ENCODE results near the gene CNN2.
"Not testable (repeated sequence)": the region's sequence is repeated elsewhere in the genome, so short reads cannot be mapped to it uniquely, and the experiment has no call there.

CNN2 gene

DNA sequence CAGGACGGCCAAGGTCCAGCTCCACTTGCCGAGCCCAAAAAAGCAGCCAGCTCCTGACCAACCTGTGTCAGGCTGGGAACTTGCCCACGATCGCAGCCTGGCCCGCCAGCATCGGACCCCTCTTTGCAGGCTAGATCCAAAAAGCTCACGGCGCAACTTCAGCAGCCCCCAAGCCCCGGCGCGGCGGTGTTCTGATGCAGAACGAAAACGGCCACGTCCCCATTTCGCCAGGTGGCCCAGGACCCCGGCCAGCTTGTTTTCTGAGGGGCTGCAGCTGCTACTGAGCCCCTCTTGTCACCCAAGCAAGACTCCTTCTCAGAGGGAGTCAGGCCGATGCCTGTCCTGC, 6.8 kb upstream of the CNN2 start:
- no peak for ATAC-seq (ENCODE audit: insufficient read depth, low read depth)
- H3K9me3 ChIP-seq (ENCODE audit: insufficient read depth, low read length, severe bottlenecking) = no peaks in the 10 kb centered on the region

DNA sequence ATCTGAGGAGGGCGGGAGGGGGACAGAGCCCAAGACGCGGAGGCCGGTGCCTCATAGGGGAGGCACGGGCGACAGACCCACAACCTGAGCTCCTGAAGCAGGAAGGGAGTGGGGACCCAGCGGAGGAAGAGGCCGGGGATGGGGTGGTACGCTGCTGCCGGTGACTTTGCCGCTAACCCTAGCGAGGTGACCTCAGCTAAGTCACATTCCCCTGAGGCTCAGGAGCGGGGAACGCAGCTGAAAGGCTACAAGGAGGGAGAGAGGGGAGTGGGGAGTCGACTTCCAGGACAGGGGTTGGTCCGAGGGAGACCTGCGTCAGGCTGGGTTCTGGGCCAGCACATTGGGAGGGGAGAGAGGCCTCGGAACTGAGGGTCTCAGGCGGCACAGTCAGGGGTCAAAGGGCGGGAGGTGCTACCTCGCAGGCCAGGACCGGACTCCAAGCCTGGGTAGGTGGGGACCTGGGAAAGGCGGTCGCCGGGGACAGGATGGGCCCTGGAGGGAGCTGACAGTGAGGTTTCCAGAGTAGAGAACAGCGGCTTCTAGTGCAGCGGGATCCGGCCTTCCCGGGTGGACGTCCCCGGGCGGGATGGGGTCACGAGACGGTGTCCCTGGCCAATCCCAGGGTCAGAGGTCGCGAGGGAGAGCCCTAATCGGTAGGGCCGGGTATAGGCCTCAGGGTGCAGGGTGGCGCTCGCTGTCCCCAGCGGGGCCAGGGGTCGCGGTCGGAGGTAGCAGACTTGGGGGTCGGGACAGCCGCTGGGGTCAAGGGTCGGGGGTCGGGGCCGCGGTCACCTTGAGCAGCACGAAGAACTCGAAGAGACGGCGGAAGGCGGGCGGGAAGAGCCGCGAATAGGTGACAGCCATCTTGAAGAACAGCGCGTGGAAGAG, 6.2 kb upstream of the CNN2 start:
- Histone ChIP-seq H3K4me3 (ENCODE audit: low read depth in 1 of 2, low read length in 2 of 2) (peak overlapping the region; percentile 81 to 89; a peak in 3 of 4 replicates), H3K4me2 (ENCODE audit: insufficient read depth, low read length) (peak overlapping the region; percentile 91), H3K27me3 (ENCODE audit: insufficient read depth, low read length, poor library complexity) (no peaks in the 10 kb centered on the region), H3K9ac (ENCODE audit: low read depth, low read length) (peak overlapping the region; percentile 92), H3K9me3 (ENCODE audit: insufficient read depth, low read length, severe bottlenecking) (no peaks in the 10 kb centered on the region), H3K27ac (ENCODE audit: low read length) (peak overlapping the region; percentile 81), H4K20me1 (ENCODE audit: insufficient read depth, low read length) (peaks cover 53% of the 10 kb centered on the region), H3K36me3 (ENCODE audit: insufficient read depth, low read length) (peaks cover 49% of the 10 kb centered on the region), H2AFZ (ENCODE audit: low read depth, low read length) (peak overlapping the region; percentile 62), H3K4me1 (ENCODE audit: insufficient read depth, low read length) (peaks cover 45% of the 10 kb centered on the region), H3K79me2 (ENCODE audit: insufficient read depth, low read length) (peaks cover 57% of the 10 kb centered on the region)
- TF ChIP-seq CTCF (IDR thresholded peaks at IDR 0.05; ENCODE audit: borderline replicate concordance, extremely low read depth, low read length, poor library complexity, severe bottlenecking) (no peak), EZH2 (IDR thresholded peaks at IDR 0.05; ENCODE audit: borderline replicate concordance, low read depth, low read length, severe bottlenecking) (no peak)
- ATAC-seq (ENCODE audit: insufficient read depth, low read depth) (peak; percentile 10; the same call in 1 of the 3 replicates), DNase-seq (peak; percentile 50)

More for the DNA sequence above, 6.8 kb upstream of the CNN2 start:
- Histone ChIP-seq H4K20me1 (ENCODE audit: insufficient read depth, low read length) (peaks cover 59% of the 10 kb centered on the region), H2AFZ (ENCODE audit: low read depth, low read length) (no peak overlapping the region), H3K4me3 (ENCODE audit: low read depth in 1 of 2, low read length in 2 of 2) (peak overlapping the region; percentile 81 to 89; a peak in 3 of 4 replicates), H3K4me2 (ENCODE audit: insufficient read depth, low read length) (peak overlapping the region; percentile 91), H3K4me1 (ENCODE audit: insufficient read depth, low read length) (peaks cover 47% of the 10 kb centered on the region), H3K36me3 (ENCODE audit: insufficient read depth, low read length) (peaks cover 56% of the 10 kb centered on the region), H3K27ac (ENCODE audit: low read length) (peak overlapping the region; percentile 81), H3K27me3 (ENCODE audit: insufficient read depth, low read length, poor library complexity) (no peaks in the 10 kb centered on the region), H3K9ac (ENCODE audit: low read depth, low read length) (peak overlapping the region; percentile 92), H3K79me2 (ENCODE audit: insufficient read depth, low read length) (peaks cover 64% of the 10 kb centered on the region)
- DNase-seq = no peak
- TF ChIP-seq EZH2 (IDR thresholded peaks at IDR 0.05; ENCODE audit: borderline replicate concordance, low read depth, low read length, severe bottlenecking) = no peak
- no peak for TF ChIP-seq CTCF (IDR thresholded peaks at IDR 0.05; ENCODE audit: borderline replicate concordance, extremely low read depth, low read length, poor library complexity, severe bottlenecking)

DNA sequence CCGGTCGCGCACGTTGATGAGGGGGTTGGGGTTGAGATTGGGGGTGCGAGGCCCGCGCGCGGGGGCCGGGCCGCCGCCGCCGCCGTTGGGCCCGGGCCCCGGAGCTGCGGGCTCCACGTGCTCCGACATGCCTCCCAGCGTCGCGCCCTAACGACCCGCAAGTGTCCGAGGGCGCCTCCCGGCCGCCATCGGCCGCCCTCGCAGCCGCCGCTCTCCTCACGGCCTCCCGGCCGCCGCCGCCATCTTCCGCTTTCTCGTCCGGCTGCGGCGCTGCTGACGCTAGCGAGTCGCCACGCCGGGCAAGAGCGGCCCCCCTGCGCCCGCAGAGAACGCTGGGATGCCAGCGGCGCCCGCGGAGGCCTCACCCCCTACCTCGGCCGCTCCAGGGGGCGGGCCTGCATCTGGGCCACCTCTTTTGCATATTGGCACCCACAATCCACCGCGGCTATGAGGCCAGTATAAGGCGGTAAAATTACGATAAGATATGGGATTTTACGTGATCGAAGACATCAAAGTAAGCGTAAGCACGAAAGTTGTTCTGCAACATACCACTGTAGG, 5.5 kb upstream of the CNN2 start, which contains the start of gene TMEM259:
Gene TMEM259, minus strand, starts transcription at position 256 of the 558 bp plus-strand sequence. Its CDS starts 127 bp downstream, at position 129.
- H3K36me3 ChIP-seq (ENCODE audit: insufficient read depth, low read length) = peaks cover 42% of the 10 kb centered on the region
- peak within 1 kb of the TSS; percentile 92 for H3K9ac ChIP-seq (ENCODE audit: low read depth, low read length)
- H3K27me3 ChIP-seq (ENCODE audit: insufficient read depth, low read length, poor library complexity) = peaks cover 2% of the 10 kb centered on the region
- peaks cover 45% of the 10 kb centered on the region for H4K20me1 ChIP-seq (ENCODE audit: insufficient read depth, low read length)
- peak within 1 kb of the TSS; percentile 68 for H2AFZ ChIP-seq (ENCODE audit: low read depth, low read length)
- peaks cover 50% of the 10 kb centered on the region for H3K79me2 ChIP-seq (ENCODE audit: insufficient read depth, low read length)
- H3K9me3 ChIP-seq (ENCODE audit: insufficient read depth, low read length, severe bottlenecking) = no peaks in the 10 kb centered on the region
- H3K4me1 ChIP-seq (ENCODE audit: insufficient read depth, low read length) = peaks cover 45% of the 10 kb centered on the region
- ATAC-seq (ENCODE audit: insufficient read depth, low read depth) (peak; percentile 92), DNase-seq (peak; percentile 98)
- no peak for TF ChIP-seq EZH2 (IDR thresholded peaks at IDR 0.05; ENCODE audit: borderline replicate concordance, low read depth, low read length, severe bottlenecking)
- TF ChIP-seq CTCF (IDR thresholded peaks at IDR 0.05; ENCODE audit: borderline replicate concordance, extremely low read depth, low read length, poor library complexity, severe bottlenecking) = no peak
- H3K4me2 ChIP-seq (ENCODE audit: insufficient read depth, low read length) = peak within 1 kb of the TSS; percentile 91
- peak within 1 kb of the TSS; percentile 81 for H3K27ac ChIP-seq (ENCODE audit: low read length)
- peak within 1 kb of the TSS; percentile 81 to 89; a peak in 3 of 4 replicates for H3K4me3 ChIP-seq (ENCODE audit: low read depth in 1 of 2, low read length in 2 of 2)

DNA sequence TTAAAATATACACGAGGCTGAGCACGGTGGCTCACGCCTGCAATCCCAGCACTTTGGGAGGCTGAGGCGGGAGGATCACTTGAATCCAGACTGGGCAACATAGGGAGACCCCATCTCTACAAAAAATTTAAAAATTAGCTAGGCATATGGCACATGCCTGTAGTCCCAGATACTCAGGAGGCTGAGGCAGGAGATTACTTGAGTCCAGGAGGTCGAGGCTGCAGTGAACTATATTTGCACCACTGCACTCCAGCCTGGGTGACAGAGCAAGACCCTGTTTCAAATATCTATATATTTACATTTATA, 2.6 kb upstream of the CNN2 start:
- H3K9ac ChIP-seq (ENCODE audit: low read depth, low read length); H3K4me2 ChIP-seq (ENCODE audit: insufficient read depth, low read length); H3K27ac ChIP-seq (ENCODE audit: low read length); H3K4me3 ChIP-seq (ENCODE audit: low read depth in 1 of 2, low read length in 2 of 2); H3K9me3 ChIP-seq (ENCODE audit: insufficient read depth, low read length, severe bottlenecking); ATAC-seq (ENCODE audit: insufficient read depth, low read depth); H2AFZ ChIP-seq (ENCODE audit: low read depth, low read length); DNase-seq: not testable (repeated sequence)
- Histone ChIP-seq H3K4me1 (ENCODE audit: insufficient read depth, low read length) (peaks cover 48% of the 10 kb centered on the region), H3K79me2 (ENCODE audit: insufficient read depth, low read length) (peaks cover 21% of the 10 kb centered on the region), H3K36me3 (ENCODE audit: insufficient read depth, low read length) (peaks cover 20% of the 10 kb centered on the region; the same call in 1 of the 2 replicates), H3K27me3 (ENCODE audit: insufficient read depth, low read length, poor library complexity) (peaks cover 25% of the 10 kb centered on the region), H4K20me1 (ENCODE audit: insufficient read depth, low read length) (peaks cover 19% of the 10 kb centered on the region)

DNA sequence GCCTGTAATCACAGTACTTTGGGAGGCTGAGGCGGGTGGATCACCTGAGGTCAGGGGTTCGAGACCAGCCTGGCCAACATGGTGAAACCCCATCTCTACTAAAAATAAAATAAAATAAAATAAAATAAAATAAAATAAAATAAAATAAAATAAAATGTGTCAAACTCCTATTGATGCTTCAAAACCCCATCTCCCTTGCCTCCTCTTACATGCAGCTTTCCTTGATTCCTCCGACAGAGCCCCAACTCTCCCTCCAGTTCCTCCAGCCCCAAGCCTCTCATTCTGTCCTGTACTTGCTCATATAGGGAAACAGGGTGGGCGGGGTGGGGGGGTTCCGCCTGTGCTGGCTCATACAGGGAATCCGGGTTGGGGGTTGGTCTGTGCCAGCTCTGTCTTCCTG, 1.3 kb upstream of the CNN2 start:
- H3K9ac ChIP-seq (ENCODE audit: low read depth, low read length); H3K9me3 ChIP-seq (ENCODE audit: insufficient read depth, low read length, severe bottlenecking); H3K36me3 ChIP-seq (ENCODE audit: insufficient read depth, low read length); DNase-seq; H3K79me2 ChIP-seq (ENCODE audit: insufficient read depth, low read length); H2AFZ ChIP-seq (ENCODE audit: low read depth, low read length); ATAC-seq (ENCODE audit: insufficient read depth, low read depth); H3K4me3 ChIP-seq (ENCODE audit: low read depth in 1 of 2, low read length in 2 of 2); H4K20me1 ChIP-seq (ENCODE audit: insufficient read depth, low read length); H3K27ac ChIP-seq (ENCODE audit: low read length); H3K4me2 ChIP-seq (ENCODE audit: insufficient read depth, low read length): not testable (repeated sequence)
- peaks cover 25% of the 10 kb centered on the region for H3K27me3 ChIP-seq (ENCODE audit: insufficient read depth, low read length, poor library complexity)
- H3K4me1 ChIP-seq (ENCODE audit: insufficient read depth, low read length) = peaks cover 43% of the 10 kb centered on the region

All from DND-41 (cell line).